GM19438 (cell line): ENCODE measurements around the gene GGCX.
"Not testable (repeated sequence)": the region's sequence is repeated elsewhere in the genome, so short reads cannot be mapped to it uniquely, and the experiment has no call there.

Source experiments
- ATAC-seq: cut with Tn5 transposase; IDR thresholded peaks from one replicate; pipeline ENCODE4 v1.9.1; 2021; ENCODE audit warnings: low read depth; ENCODE audit not compliant: unreplicated experiment

The GGCX gene

GRCh38 chr2:85577386-85578242 is 16.3 kb upstream of the GGCX start, which contains the start of gene VAMP8:
Gene VAMP8, plus strand, starts transcription at chr2:85577586. Its CDS starts 61 bp downstream, at chr2:85577647.
- ATAC-seq = peak; percentile 66

DNA sequence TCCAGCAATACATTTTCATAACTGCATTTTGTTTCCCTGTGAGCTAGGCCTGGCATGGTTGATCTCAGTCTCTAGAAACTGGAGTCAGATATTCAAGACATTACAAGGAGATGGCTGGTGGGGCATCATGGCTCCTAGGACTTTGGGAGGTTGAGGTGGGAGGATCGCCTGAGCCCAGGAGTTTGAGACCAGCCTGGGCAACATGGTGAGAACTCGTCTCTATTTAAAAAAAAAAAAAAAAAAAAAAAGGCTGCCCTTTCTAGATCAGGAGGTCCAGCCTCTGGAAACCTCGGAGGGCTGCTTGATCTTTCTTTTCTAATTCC is 15.7 kb upstream of the GGCX start:
- ATAC-seq = no peak

DNA sequence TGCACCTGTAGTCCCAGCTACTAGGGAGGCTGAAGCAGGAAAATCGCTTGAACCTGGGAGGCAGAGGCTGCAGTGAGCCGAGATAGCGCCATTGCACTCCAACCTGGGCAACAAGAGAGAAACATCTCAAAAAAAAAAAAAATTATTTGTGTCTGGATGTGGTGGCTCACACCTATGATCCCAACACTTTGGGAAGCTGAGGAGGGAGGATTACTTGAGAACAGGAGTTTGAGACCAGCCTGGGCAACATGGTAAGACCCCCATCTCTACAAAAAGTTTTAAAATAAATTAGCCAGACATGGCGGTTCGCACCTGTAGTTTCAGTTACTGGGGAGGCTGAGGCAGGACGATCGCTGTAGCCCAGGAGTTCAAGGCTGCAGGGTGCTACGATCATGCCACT is 14.4 kb upstream of the GGCX start:
- ATAC-seq = no peak

DNA sequence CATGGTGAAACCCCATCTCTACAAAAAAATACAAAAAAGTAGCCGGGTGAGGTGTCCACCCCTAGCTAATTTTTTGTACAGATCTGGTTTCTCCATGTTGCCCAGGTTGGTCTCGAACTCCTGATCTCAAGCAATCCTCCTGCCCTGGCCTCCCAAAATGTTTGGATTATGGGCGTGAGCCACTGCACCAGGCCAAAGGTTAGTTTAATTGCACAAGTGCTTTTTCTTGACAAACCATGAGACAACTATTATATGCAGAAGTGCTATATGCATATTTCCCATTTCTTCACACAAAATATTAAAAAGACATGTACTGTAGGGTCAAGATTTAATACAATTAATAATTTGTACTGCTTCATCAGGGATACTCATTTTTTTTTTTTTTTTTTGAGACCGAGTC is 5.0 kb upstream of the GGCX start:
- ATAC-seq = no peak

GRCh38 chr2:85564144-85564563 is 2.9 kb upstream of the GGCX start:
- no peak for ATAC-seq

- ATAC-seq = peak; percentile 5
These were observed 447 bp downstream of the GGCX start for GRCh38 chr2:85560812-85561279.

- not testable (repeated sequence) for ATAC-seq
These were observed 928 bp downstream of the GGCX start for GRCh38 chr2:85560403-85560726.

- no peak for ATAC-seq
These were observed 3.1 kb downstream of the GGCX start for GRCh38 chr2:85558160-85558559.

DNA sequence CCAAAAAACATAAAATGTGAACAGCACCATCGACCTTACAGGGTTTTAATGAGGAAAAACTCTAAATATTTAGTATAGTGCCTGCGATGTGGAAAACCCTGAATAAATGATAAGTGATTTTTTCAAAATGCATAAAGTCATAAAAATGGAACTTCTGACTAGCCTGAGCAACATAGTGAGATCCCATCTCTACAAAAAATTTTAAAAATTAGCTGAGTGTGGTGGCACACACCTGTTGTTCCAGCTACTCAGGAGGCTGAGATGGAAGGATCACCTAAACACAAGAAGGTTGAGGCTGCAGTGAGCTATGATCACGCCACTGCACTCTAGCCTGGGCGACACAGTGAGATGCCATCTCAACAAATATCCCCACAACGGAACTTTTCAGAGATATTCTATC is 4.2 kb downstream of the GGCX start:
- no peak for ATAC-seq

DNA sequence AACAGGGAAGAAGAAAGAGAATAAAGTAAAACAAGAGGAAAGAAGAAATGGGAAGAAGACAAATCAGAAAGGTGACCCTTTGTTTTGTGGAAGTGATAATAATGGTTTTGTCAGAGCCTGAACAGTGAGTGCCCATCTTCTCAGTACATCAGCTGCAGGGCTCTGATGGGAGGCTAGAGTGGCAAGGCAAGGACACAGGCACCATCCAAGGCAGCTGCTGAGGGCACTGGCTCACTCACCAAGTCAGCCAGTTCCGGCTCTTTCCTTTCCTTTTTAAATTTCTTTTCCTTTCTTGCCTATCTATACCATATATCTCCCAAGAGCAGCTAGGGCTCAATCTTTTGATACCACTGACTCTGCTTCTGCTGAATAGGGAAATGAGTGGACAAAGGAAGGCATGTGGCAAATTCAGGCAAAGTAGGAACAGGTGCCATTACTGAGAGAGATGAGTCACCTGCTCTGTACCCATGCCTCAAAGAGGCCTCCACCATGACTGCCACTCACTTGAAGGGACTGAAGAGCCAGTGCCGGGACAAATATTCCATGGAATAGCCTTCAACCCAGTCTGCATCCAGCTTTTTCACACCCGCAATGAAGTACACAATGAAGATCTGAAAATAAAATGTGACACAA is 6.2 kb downstream of the GGCX start:
- ATAC-seq = no peak

- no peak for ATAC-seq
These were observed 8.1 kb downstream of the GGCX start for GRCh38 chr2:85553184-85553583.

DNA sequence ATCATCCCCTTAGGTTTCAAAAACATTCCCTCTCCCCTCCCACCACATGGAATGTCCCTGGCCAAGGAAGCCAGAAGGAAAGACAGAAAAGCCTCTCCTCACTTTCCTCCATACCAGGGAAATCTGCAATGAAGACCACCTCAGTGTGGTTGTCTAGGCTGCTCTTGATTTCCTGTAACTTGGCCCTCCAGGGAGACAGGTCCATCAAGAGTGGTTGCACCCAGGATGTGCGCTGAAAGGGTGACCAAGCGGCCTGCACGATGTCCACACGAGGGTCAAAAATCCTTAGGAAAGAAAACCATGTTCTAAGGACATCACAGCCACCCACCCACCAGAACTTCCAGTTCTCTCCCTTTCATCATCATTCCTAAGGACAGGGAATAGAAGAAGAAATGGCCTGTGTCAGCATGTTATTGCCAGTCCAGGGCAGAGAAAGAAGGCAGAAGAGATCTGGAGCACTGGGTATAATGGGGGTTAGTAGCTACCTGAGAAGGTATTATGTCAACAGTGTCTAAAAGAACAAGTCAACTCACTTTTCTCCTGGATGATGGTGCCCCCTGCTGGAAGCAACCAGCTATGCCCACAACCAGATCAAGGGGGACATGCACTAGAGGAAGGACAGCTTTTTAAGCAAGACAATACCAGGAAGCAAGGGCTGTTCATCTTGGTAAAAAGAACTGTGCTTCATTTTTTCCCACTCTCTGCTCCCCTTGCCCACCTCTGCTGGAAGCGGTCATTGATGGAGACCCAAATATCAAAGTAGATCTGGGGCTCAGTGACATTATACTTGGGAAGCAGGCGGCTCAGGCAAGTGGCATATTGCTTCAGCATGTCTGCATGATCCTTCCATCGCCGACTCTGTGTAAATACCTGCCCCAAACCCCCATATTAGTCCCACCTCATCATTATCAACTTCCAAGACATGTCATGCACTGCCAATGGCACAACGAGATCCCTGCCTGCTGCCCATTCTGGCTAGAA is 9.3 kb downstream of the GGCX start:
- ATAC-seq = peak; percentile 70

GRCh38 chr2:85550486-85550885 is 10.8 kb downstream of the GGCX start:
- ATAC-seq = no peak

GRCh38 chr2:85549826-85550225 is 11.5 kb downstream of the GGCX start:
- ATAC-seq = no peak

GRCh38 chr2:85549095-85549494 is 12.2 kb downstream of the GGCX start:
- ATAC-seq = no peak

DNA sequence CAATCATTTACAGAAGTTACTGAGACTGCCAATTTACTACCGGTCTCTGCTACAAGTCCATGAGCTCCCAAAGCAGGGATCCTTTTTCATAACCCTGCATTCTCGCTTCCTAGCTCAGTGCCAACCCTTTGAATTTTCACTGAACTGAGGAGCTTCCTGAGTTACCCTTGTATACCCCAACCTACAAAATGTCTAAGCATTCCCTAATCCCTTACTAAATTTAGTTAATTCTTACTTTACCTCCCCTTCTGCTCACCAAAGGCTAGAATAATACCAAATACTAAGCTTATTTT is 12.7 kb downstream of the GGCX start:
- no peak for ATAC-seq

GRCh38 chr2:85547859-85548607 is 13.3 kb downstream of the GGCX start:
- ATAC-seq = no peak

DNA sequence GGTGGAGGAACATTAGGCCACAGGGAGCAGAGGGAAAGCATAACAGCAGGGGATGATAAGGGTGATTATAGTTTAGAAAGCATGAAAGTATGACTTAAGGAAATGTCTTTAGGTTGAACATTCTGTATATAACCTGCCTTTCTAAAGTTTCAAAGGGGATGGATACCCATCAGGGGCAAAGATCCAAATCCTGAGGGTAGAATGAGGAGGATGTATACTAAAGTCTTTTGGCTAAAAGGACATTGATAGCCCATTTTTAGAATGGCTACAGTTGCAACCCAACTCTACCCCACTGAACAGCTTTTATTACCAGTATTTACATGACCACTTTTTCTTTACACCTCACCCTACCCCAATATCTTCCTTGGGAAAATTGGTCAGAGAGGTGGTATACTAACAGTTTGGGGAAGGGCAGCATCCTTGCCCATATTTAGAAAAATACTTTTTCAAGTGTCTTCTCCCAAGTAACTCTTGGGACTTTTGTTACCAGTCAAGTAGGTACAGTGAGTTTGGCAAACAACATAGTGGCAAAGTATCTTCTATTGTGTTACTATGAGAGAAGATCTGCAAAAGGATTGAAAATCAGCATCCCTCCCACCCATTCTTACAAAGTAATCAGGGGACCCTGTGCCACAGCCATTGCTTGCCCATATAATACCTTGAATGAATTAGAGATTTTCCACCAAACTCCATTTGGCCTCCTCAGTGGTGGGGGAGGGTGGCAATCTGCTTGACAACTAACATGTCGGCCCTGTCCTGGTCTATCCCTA is 14.0 kb downstream of the GGCX start:
- ATAC-seq = no peak

DNA sequence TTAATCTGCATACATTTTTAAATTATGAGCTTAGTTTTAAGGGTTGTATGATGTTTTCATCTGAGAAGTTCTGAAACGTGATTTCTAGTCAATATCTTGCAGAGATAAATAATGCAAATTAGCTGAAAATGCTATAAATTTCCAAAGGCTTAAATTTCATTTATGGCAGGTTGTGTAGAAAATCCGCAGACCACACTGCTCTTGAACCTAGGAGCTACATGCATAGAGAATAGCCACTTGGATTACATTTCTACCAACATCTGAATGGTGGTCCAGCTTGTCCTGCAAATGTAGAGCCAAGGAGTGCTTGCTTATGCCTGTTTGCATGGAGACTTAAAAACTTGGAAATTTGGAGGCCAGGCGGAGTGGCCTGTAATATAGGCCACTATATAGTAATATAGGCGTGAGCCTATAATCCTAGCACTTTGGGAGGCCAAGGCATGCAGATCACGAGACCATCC is 15.5 kb downstream of the GGCX start:
- ATAC-seq = no peak
